Activated T-helper 2 cell treated with anti-CD3 and anti-CD28 coated beads, Interferon-gamma antibody, Interleukin-2, Interleukin-4, amounts not matched to agents 10 μg/mL and 5 μg/mL and 100 μg/mL, durations not matched to agents 14 hours and 24 hours and 36 hours (primary cell): ENCODE measurements around the gene RRAD. TPM values are rescaled to one million over a fixed set of nuclear protein-coding genes. Genes with fewer than 3 reads are reported as not detected.
"Not testable (repeated sequence)": the region's sequence is repeated elsewhere in the genome, so short reads cannot be mapped to it uniquely, and the experiment has no call there.

Experiments
- DNase-seq: peaks from one replicate; pipeline ENCODE4 v3.0.0; 2021; ENCODE audit warnings: low spot score
- H3K27ac Mint-ChIP-seq: one replicate; pipeline ENCODE4 v1.8.0; 2021; ENCODE audit warnings: mixed read lengths
- H3K27me3 Mint-ChIP-seq: one replicate; pipeline ENCODE4 v1.8.0; 2021; ENCODE audit warnings: low read depth, mixed read lengths
- H3K36me3 Mint-ChIP-seq: one replicate; pipeline ENCODE4 v1.8.0; 2021; ENCODE audit warnings: low read depth, mixed read lengths
- H3K4me1 Mint-ChIP-seq: one replicate; pipeline ENCODE4 v1.8.0; 2021; ENCODE audit warnings: low read depth, mixed read lengths
- H3K4me3 Mint-ChIP-seq: one replicate; pipeline ENCODE4 v1.8.0; 2021; ENCODE audit warnings: low read depth, mild to moderate bottlenecking, moderate library complexity, mixed read lengths
- H3K9me3 Mint-ChIP-seq: one replicate; pipeline ENCODE4 v1.8.0; 2021; ENCODE audit warnings: mixed read lengths
- intact Hi-C: fragments of 100-400 bp; cut with micrococcal nuclease; formaldehyde crosslinking; loops from one replicate; pipeline ENCODE4 v1.15.1; 2023
- total RNA-seq: library from RNA; stranded (reverse); gene quantifications from 2 replicates; pipeline ENCODE4 v1.2.3, GENCODE V29; 2022

The RRAD gene, protein sequence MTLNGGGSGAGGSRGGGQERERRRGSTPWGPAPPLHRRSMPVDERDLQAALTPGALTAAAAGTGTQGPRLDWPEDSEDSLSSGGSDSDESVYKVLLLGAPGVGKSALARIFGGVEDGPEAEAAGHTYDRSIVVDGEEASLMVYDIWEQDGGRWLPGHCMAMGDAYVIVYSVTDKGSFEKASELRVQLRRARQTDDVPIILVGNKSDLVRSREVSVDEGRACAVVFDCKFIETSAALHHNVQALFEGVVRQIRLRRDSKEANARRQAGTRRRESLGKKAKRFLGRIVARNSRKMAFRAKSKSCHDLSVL
- 1.2 and 1.8 TPM in 2 replicates for total RNA-seq

DNA sequence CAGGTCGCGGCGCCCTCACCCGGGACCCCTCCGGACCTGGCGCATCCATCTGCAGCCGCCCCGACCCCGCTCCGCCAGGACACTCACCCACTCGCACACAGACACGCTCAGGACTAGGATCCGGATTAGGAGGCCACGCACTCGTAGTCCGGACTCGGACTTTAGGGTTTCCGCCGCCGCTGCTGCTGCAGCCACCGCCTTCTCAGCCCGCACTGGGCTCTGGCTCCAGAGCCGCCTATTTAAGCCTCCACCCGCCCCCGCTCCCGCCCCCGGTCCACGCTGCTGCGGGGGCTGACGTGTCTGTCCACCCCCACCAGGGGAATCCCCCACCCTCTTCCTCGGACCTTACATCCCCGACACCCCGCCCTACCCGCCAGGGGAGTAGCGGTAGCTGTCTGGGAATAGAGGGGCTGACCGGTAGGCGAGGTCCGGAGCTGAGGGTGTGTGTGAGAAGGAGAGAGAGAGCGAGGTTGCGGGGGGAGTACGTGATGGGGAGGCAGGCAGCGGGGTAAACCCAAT, at the start of gene RRAD:
TSS of gene RRAD (minus strand) at position 214 of the 519 bp plus-strand sequence. CDS start 356 bp downstream, outside the sequence.
- intact Hi-C loops: loop anchor here (5.0 kb wide), 2 partner anchors 43 to 93 kb away; partner anchors contain the start of genes NAE1 and PDP2
- Mint-ChIP-seq H3K27me3 (peaks cover 30% of the 10 kb centered on the region), H3K4me3 (peak within 1 kb of the TSS; percentile 69), H3K9me3 (no peaks in the 10 kb centered on the region), H3K27ac (no peak within 1 kb of the TSS), H3K36me3 (no peaks in the 10 kb centered on the region), H3K4me1 (peaks cover 20% of the 10 kb centered on the region)
- no peak for DNase-seq

DNA sequence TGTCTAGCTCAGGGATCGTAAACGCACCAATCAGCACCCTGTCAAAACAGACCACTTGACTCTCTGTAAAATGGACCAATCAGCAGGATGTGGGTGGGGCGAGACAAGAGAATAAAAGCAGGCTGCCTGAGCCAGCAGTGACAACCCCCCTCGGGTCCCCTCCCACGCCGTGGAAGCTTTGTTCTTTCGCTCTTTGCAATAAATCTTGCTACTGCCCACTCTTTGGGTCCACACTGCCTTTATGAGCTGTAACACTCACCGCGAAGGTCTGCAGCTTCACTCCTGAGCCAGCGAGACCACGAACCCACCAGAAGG, 49.6 kb upstream of the RRAD start:
- Mint-ChIP-seq H3K27ac (peak overlapping the region; percentile 61), H3K4me3 (peak overlapping the region; percentile 74), H3K4me1 (peaks cover 38% of the 10 kb centered on the region)
- H3K9me3 Mint-ChIP-seq, H3K36me3 Mint-ChIP-seq, H3K27me3 Mint-ChIP-seq, DNase-seq: not testable (repeated sequence)
- intact Hi-C loops: loop anchor here (5.0 kb wide), 1 partner anchor 197 kb away; the partner anchor contains the start of gene NOL3

DNA sequence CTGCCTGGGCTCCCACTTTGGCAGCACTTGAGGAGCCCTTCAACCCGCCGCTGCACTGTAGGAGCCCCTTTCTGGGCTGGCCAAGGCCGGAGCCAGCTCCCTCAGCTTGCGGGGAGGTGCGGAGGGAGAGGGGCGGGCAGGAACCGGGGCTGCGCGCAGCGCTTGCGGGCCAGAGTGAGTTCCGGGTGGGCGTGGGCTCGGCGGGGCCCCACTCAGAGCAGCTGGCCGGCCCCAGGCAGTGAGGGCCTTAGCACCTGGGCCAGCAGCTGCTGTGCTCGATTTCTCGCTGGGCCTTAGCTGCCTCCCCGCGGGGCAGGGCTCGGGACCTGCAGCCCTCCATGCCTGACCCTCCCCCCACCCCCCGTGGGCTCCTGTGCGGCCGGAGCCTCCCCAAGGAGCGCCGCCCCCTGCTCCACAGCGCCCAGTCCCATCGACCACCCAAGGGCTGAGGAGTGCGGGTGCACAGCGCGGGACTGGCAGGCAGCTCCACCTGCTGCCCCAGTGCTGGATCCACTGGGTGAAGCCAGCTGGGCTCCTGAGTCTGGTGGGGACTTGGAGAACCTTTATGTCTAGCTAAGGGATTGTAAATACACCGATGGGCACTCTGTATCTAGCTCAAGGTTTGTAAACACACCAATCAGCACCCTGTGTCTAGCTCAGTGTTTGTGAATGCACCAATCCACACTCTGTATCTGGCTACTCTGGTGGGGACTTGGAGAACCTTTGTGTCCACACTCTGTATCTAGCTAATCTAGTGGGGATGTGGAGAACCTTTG, 49.0 kb upstream of the RRAD start:
- Mint-ChIP-seq H3K4me1 (peaks cover 36% of the 10 kb centered on the region), H3K27ac (peak overlapping the region; percentile 61), H3K4me3 (peak overlapping the region; percentile 74)
- H3K9me3 Mint-ChIP-seq, H3K27me3 Mint-ChIP-seq, intact Hi-C loops, H3K36me3 Mint-ChIP-seq, DNase-seq: not testable (repeated sequence)

DNA sequence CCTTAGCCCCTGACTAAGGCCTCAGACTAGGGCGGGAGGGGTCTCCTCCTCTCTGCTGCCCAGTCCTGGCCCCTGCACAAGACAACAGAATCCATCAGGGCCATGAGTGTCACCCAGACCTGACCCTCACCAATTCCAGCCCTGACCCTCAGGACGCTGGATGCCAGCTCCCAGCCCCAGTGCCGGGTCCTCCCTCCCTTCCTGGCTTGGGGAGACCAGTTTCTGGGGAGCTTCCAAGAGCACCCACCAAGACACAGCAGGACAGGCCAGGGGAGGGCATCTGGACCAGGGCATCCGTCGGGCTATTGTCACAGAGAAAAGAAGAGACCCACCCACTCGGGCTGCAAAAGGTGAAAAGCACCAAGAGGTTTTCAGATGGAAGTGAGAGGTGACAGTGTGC, 48.4 kb upstream of the RRAD start:
- H3K27me3 Mint-ChIP-seq: no peaks in the 10 kb centered on the region
- H3K4me1 Mint-ChIP-seq: peaks cover 31% of the 10 kb centered on the region
- H3K9me3 Mint-ChIP-seq: no peaks in the 10 kb centered on the region
- DNase-seq: no peak
- no peak overlapping the region for H3K4me3 Mint-ChIP-seq
- H3K36me3 Mint-ChIP-seq: peaks cover 9% of the 10 kb centered on the region
- intact Hi-C loops: no loop called here
- no peak overlapping the region for H3K27ac Mint-ChIP-seq

DNA sequence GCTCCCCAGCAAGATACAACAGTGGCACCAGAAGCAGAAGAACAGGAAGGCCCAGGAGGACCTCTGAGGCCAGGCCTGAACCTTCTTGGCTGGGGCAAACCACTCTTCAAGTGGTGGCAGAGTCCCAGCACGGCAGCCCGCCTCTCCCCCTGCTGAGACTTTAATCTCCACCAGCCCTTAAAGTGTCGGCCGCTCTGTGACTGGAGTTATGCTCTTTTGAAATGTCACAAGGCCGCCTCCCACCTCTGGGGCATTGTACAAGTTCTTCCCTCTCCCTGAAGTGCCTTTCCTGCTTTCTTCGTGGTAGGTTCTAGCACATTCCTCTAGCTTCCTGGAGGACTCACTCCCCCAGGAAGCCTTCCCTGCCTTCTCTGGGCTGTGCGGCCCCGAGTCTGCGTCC, 47.6 kb upstream of the RRAD start:
- Mint-ChIP-seq H3K4me3 (no peak overlapping the region), H3K9me3 (no peaks in the 10 kb centered on the region), H3K27me3 (no peaks in the 10 kb centered on the region), H3K27ac (no peak overlapping the region), H3K4me1 (peaks cover 24% of the 10 kb centered on the region), H3K36me3 (peaks cover 9% of the 10 kb centered on the region)
- intact Hi-C loops: no loop called here
- DNase-seq: no peak

DNA sequence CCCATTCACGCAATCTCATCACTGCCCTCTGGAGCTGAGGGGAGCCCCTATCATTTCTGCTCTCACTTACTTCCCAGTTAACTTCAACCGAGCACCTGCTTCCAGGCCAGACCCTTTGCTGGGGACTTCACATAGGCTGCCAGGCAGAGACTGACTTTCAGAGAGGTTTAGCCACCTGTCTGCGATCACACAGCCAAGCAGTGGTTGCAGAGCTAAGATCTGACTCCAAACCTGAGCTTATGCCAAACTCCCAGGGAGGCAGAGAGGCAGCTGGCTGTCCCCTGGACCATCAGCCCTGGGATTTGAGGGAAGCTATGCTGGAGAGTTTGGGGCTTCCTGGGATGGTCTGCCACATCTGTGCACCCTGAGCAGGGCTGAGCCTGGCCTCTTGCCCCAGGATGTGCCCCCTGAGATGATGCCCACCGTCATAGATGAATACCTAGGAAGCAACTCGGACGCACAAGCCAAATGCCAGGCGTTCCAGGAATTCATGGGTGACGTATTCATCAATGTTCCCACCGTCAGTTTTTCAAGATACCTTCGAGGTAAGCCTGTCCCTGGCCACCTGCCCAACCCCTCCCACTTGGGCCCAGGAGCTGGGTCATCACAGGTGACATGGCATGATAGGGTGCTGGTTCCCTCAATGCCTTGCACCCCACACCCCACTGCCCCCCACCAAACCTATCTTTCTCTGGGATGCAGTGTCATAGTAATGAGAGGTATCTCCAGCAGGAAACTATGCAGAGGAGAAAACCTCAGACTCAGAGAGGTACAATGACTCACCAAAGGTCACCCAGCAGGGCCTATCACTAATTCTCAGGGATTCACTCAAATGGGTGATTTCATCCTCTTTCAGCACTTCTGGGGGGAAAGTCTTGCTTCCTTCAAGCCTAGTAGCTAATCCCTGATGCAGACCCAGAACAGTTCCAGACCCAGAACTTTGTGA, 45.7 kb upstream of the RRAD start:
- Mint-ChIP-seq H3K4me3 (no peak overlapping the region), H3K4me1 (peaks cover 14% of the 10 kb centered on the region), H3K27me3 (no peaks in the 10 kb centered on the region), H3K36me3 (peaks cover 9% of the 10 kb centered on the region), H3K27ac (no peak overlapping the region), H3K9me3 (no peaks in the 10 kb centered on the region)
- intact Hi-C loops: no loop called here
- DNase-seq: no peak

DNA sequence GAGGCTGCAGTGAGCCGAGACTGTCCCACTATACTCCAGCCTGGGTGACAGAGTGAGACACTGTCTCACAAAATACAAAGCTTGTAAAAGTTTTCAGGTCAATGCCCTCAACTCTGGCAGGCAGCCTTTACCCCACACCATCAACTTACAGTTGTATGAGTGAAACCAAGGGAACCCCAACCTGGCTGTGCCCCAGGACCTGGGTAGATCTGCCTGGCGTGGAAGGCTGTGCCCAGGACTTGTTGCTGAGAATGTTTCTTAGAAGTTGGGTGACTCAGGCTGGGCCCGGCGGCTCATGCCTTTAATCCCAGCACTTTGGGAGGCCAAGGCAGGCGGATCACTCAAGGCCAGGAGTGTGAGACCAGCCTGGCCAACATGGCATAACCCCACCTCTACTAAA, 43.5 kb upstream of the RRAD start:
- Mint-ChIP-seq H3K27me3 (no peaks in the 10 kb centered on the region), H3K27ac (no peak overlapping the region), H3K4me1 (peaks cover 3% of the 10 kb centered on the region), H3K36me3 (no peaks in the 10 kb centered on the region), H3K4me3 (no peak overlapping the region), H3K9me3 (no peaks in the 10 kb centered on the region)
- no peak for DNase-seq
- intact Hi-C loops: loop anchor here (10.0 kb wide), 1 partner anchor 64 kb away; no protein-coding TSS in a partner anchor

DNA sequence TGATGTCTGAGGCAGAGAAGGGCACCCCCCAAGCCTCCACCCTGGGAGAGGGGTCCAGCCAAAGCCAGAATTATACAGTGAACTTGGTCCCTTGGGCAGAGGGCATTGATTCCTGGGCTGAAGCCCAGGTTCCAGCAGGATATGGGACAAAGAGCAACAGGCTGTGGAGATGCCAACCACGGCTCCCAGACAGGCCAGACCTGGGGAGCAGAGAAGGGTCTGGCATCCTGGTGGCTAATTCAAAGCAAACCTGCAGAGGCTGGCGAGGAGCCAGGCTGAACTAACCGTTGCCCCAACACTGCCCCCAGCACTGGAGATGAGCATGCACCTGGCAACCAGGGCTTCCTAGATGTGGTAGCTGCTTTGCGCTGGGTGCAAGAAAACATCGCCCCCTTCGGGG, 38.7 kb upstream of the RRAD start:
- H3K4me1 Mint-ChIP-seq: peaks cover 11% of the 10 kb centered on the region
- no peak overlapping the region for H3K27ac Mint-ChIP-seq
- H3K9me3 Mint-ChIP-seq: no peaks in the 10 kb centered on the region
- H3K27me3 Mint-ChIP-seq: no peaks in the 10 kb centered on the region
- intact Hi-C loops: loop anchor here (10.0 kb wide), 1 partner anchor 59 kb away; no protein-coding TSS in a partner anchor
- no peak overlapping the region for H3K4me3 Mint-ChIP-seq
- DNase-seq: no peak
- no peaks in the 10 kb centered on the region for H3K36me3 Mint-ChIP-seq

DNA sequence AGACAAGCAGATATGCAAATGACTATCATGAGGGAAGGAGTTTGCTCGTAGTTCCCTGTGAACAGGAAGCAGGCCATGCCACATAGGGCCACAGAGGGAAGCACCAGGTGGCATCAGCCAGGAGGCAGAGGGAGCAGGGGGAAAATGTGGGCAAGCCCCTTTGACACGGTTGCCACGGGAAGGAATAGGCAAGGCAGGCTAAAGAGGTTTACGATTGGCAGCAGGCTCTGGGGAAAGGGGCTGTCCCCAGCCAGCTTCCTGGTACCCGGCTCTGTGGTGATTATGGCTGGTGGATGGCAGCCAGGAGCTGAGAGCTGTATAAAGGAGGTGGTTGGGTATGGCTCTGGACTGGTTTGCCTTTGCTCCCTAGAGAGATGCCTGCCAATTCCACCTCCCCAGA, 36.6 kb upstream of the RRAD start:
- Mint-ChIP-seq H3K27ac (peak overlapping the region; percentile 81), H3K9me3 (no peaks in the 10 kb centered on the region), H3K27me3 (no peaks in the 10 kb centered on the region), H3K4me1 (peaks cover 21% of the 10 kb centered on the region), H3K36me3 (no peaks in the 10 kb centered on the region), H3K4me3 (peak overlapping the region; percentile 82)
- no peak for DNase-seq
- intact Hi-C loops: loop anchor here (10.0 kb wide), 1 partner anchor 57 kb away; no protein-coding TSS in a partner anchor

DNA sequence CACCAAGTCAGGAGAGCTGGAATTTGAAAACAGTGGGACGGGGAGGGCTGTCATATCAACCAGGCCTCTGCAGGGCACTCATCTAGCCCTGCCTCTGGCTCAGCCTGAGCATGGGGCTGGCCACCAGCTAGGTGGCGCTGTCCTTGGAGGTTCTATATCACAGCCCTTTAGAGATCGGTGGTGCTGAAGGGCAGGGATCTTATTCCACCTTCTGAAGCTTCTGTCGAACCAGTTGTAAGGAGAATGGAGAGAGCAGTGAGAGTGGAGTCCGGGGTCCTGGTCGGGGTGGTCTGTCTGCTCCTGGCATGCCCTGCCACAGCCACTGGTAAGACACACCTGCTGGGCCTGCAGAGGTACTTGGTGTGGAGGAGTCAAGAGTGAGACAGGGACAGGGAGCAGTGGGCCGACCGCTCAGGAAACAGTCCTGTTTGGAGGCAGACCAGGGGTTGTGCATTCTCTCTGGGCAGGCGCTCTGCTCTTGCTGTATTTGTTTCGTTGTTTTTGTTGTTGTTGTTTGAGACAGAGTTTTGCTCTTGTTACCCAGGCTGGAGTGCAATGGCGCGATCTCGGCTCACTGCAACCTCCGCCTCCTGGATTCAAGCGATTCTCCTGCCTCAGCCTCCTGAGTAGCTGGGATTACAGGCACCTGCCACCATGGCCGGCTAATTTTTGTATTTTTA, 35.9 kb upstream of the RRAD start, which contains the start of gene CES3:
TSS of gene CES3 (plus strand) at position 202 of the 680 bp plus-strand sequence. CDS start at position 244, 42 bp downstream.
- H3K36me3 Mint-ChIP-seq: no peaks in the 10 kb centered on the region
- no peaks in the 10 kb centered on the region for H3K9me3 Mint-ChIP-seq
- peak; percentile 66 for DNase-seq
- intact Hi-C loops: loop anchor here (10.0 kb wide), 1 partner anchor 56 kb away; no protein-coding TSS in a partner anchor
- peaks cover 21% of the 10 kb centered on the region for H3K4me1 Mint-ChIP-seq
- H3K4me3 Mint-ChIP-seq: peak within 1 kb of the TSS; percentile 82
- no peaks in the 10 kb centered on the region for H3K27me3 Mint-ChIP-seq
- peak within 1 kb of the TSS; percentile 81 for H3K27ac Mint-ChIP-seq

DNA sequence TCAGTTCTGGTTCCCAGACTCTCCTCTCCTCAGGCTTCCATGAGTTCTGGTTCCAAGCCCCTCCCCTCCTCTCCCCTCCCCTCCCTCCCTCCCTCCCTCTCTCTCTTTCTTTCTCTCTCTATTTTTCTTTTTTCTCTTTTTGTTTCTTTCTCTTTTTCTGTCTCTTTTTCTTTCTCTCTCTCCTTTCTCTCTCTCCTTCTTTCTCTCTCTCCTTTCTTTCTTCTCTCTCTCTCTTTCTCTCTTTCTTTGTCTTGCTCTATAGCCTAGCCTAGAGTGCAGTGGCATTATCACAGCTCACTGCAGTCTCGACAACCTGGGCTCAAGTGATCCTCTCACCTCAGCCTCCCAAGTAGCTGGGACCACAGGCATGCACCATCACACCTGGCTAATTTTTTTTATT, 34.9 kb upstream of the RRAD start:
- H3K27me3 Mint-ChIP-seq: no peaks in the 10 kb centered on the region
- H3K27ac Mint-ChIP-seq: no peak overlapping the region
- no peaks in the 10 kb centered on the region for H3K9me3 Mint-ChIP-seq
- no peak overlapping the region for H3K4me3 Mint-ChIP-seq
- no peaks in the 10 kb centered on the region for H3K36me3 Mint-ChIP-seq
- DNase-seq: no peak
- intact Hi-C loops: loop anchor here (10.0 kb wide), 1 partner anchor 55 kb away; no protein-coding TSS in a partner anchor
- H3K4me1 Mint-ChIP-seq: peaks cover 21% of the 10 kb centered on the region
